Femur (tissue), 1 donor: Measurements from ENCODE around the gene SYT14.
"Not testable (repeated sequence)": the region's sequence is repeated elsewhere in the genome, so short reads cannot be mapped to it uniquely, and the experiment has no call there.

ENCODE experiments used
- DNase-seq: peaks from one replicate; pipeline ENCODE4 v3.0.0-alpha.2; 2017

Gene SYT14

DNA sequence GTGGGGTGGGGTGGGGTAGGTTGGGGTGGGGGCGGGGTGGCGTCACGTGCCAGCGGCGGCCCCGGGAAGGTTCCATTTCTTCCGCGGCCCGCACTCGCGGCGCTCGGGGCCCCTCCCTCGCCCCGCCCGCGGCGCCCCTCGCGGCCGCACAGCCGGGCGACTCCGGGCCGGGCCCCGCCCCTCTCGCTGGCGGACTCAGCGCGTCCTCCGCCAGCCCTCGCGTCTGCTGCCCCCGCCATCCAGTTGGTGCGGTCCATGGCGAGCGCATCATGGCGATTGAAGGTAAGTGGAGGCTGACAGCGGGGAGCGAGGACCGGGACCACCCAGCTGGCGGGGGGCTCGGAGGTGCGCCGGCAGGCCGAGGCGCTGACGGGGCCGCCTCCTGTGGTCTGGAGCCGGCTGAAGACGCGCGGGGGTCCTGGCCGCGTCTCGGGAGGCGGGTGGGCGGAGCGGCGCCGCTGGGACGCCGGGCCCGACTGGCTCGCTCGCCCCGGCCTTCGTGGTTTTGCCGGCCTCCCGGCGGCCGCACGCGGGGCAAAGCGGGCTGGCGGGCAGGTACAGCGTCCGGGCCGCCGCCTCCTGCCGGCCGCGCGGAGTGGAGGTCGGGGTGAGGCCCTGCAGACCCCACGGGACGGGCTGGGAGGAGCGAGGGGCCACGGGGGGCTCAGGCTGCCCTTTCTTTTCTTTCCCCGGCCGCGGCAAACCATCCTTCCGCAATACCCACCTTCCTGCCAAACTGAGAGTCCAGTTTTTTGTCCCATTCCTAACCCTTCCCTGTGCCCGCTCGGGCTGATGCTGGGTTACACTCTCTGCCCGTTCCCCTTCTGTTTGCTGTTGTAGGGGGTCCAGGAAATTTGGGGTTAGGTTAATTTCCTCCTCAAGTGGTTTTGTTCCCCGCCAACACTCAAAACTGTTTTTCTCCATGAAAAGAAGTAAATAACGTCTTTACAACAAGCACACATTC lies at the start of gene SYT14:
Gene SYT14 (plus strand): TSS at position 222 of the 964 bp plus-strand sequence. CDS start 48 bp downstream, at position 270.
- DNase-seq, result peak; percentile 13

DNA sequence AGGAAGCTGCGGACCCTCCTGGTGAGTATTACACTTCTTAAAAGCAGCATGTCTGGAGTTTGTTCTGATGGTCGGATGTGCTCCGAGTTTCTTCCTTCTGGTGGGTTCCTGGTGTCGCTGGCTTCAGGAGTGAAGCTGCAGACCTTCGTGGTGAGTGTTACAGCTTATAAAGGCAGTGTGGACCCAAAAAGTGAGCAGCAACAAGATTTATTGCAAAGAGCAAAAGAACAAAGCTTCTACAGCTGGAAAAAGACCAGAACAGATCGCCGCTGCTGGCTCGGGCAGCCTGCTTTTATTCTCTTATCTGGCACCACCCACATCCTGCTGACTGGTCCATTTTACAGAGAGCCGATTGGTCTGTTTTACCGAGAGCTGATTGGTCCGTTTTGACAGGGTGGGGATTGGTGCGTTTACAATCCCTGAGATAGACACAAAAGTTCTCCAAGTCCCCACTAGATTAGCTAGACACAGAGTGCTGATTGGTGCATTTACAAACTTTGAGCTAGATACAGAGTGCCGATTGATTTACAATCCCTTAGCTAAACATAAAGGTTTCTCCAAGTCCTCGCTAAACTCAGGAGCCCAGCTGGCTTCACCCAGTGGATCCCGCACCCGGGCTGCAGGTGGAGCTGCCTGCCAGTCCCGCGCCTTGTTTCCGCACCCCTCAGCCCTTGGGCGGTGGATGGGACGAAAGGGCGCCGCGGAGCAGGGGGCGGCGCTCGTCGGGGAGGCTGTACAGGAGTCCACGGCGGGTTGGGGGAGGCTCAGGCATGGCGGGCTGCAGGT lies 49.5 kb upstream of the SYT14 start:
- not testable (repeated sequence) for DNase-seq

GRCh38 chr1:209889077-209889418 lies 49.0 kb upstream of the SYT14 start:
- no peak for DNase-seq

- no peak for DNase-seq
These were observed 47.2 kb upstream of the SYT14 start for GRCh38 chr1:209890641-209891330.

- DNase-seq, result no peak
These were observed 44.3 kb upstream of the SYT14 start for GRCh38 chr1:209893751-209894150.

DNA sequence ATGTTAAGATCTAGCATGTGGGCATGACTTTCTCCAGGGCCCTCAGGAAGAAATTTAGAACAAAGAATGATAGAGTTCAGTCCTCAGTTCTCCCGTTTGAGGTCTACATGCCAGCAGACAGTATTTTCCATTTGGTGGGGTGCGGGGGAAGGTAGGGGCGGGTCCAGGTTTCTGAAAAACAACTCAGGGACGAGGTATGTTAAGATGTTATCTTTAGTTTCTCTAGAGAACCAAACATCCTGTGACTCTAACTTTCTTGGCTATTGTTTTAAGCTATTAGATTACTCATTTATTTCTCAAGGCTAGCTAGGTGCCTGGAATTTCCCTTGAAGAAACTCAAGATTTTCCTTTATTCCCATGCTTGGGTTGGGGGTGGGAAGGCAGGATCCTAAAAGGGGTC lies 42.3 kb upstream of the SYT14 start:
- DNase-seq, result no peak

DNA sequence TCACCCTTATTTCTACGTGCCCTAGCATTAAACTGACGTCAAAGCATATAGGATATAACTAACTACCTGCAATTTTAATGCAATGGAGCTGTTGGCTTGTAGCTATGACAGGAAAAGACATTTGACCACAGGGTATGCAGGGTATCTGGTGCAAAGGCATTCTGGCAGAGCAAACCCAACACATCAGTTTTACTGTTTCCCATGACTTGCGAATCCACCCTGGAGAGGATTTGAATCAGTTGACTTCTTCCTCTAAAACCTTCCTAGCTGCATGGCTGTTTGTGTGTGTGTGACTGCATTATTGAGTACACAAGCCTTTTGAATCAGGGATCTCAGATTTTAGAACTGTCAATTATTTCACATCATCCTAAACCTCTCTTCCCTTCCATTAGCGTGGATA lies 41.7 kb upstream of the SYT14 start:
- DNase-seq, result no peak

- not testable (repeated sequence) for DNase-seq
These were observed 39.7 kb upstream of the SYT14 start for GRCh38 chr1:209898271-209898670.

- not testable (repeated sequence) for DNase-seq
These were observed 39.2 kb upstream of the SYT14 start for GRCh38 chr1:209898851-209899250.

- no peak for DNase-seq
These were observed 38.1 kb upstream of the SYT14 start for GRCh38 chr1:209899948-209900347.

DNA sequence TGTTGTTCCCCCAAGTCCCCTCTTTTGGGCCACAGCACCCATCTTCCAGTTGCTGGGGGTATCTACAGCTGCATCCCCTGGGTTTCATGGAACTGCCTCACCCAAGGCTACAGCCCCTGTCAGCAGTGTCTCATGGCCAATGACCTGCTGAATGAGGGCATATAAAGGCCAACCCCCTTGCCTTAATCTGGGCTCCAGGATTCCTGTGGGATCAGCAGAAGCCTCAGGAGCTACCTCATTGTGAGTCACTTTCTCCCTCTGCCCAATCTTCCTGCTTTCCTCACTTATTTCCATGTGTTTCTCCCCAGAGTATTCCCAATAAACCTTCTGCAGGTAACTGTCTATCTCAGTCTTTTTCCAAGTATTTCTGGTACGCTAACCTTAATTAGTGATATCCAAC lies 37.3 kb upstream of the SYT14 start:
- DNase-seq, result no peak

GRCh38 chr1:209901211-209901610 lies 36.8 kb upstream of the SYT14 start:
- DNase-seq, result no peak

- DNase-seq, result not testable (repeated sequence)
These were observed 33.2 kb upstream of the SYT14 start for GRCh38 chr1:209904774-209905173.

DNA sequence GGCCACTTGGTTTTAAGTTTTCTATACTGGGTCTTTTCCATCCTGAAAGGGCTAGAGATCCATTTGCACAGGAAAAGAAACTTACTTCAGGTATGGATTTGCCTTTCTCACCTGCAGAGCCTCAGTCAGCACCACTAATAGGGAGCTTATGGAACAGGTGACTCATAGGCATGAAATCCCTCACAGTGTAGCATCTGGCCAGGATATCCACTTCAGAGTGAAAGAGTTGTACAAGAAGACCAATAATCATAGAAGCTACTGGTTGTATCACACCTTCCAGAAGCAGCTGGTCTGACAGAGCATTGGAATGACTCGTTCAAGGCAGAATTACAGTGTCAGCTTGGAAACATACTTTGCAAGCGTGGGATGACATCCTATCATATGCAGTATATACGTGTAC lies 26.3 kb upstream of the SYT14 start:
- no peak for DNase-seq

GRCh38 chr1:209912306-209912705 lies 25.7 kb upstream of the SYT14 start:
- no peak for DNase-seq

GRCh38 chr1:209919637-209920036 lies 18.4 kb upstream of the SYT14 start:
- DNase-seq, result not testable (repeated sequence)

GRCh38 chr1:209920844-209921243 lies 17.2 kb upstream of the SYT14 start:
- DNase-seq, result no peak

GRCh38 chr1:209924390-209924789 lies 13.6 kb upstream of the SYT14 start:
- DNase-seq, result no peak

- no peak for DNase-seq
These were observed 12.0 kb upstream of the SYT14 start for GRCh38 chr1:209926045-209926444.

GRCh38 chr1:209927466-209927865 lies 10.6 kb upstream of the SYT14 start:
- no peak for DNase-seq

GRCh38 chr1:209929751-209930150 lies 8.3 kb upstream of the SYT14 start:
- DNase-seq, result no peak

GRCh38 chr1:209931141-209931540 lies 6.9 kb upstream of the SYT14 start:
- no peak for DNase-seq

GRCh38 chr1:209936125-209936524 lies 1.9 kb upstream of the SYT14 start:
- DNase-seq, result no peak
